WTC11 (cell line): ENCODE data around the gene CMTM7. TPM values are rescaled to one million over a fixed set of nuclear protein-coding genes. Genes with fewer than 3 reads are reported as not detected.
A peak's percentile ranks its signal among the peaks of the same experiment; 100 is the strongest.

ENCODE experiments used
- ATAC-seq: fragments of 200-7000 bp; cut with Tn5 transposase; 2 replicates; pipeline ENCODE4 v1.10.0; 2021; ENCODE audit warnings: mild to moderate bottlenecking, moderate library complexity
- CTCF ChIA-PET: fragments of 300-600 bp; sonication (Branson Sonifier 250); formaldehyde crosslinking; loops from one replicate; lab custom pipeline; 2021; ENCODE audit warnings: antibody characterized with exemption; lab: Charles Lee
- POLR2A ChIA-PET: fragments of 350-600 bp; sonication (Branson Sonifier 250); formaldehyde crosslinking; loops from one replicate; lab custom pipeline; 2021; ENCODE audit warnings: antibody characterized with exemption; lab: Charles Lee
- DNase-seq: peaks from one replicate; pipeline ENCODE4 v3.0.0; 2021; ENCODE audit warnings: low spot score
- H3K27ac Mint-ChIP-seq: 2 replicates; pipeline ENCODE4 v1.8.0; 2021; ENCODE audit warnings: mixed read lengths
- H3K27me3 Mint-ChIP-seq: 2 replicates; pipeline ENCODE4 v1.8.0; 2021; ENCODE audit warnings: low read depth, mild to moderate bottlenecking, moderate library complexity, mixed read lengths
- H3K36me3 Mint-ChIP-seq: 2 replicates; pipeline ENCODE4 v1.8.0; 2021; ENCODE audit warnings: mixed read lengths
- H3K4me1 Mint-ChIP-seq: 2 replicates; pipeline ENCODE4 v1.8.0; 2022; ENCODE audit warnings: mixed read lengths
- H3K4me3 Mint-ChIP-seq: 2 replicates; pipeline ENCODE4 v1.8.0; 2021; ENCODE audit warnings: mild to moderate bottlenecking, moderate library complexity, mixed read lengths
- H3K9me3 Mint-ChIP-seq: 2 replicates; pipeline ENCODE4 v1.8.0; 2021; ENCODE audit warnings: mixed read lengths
- AFF4 ChIP-seq: sonication (generic); formaldehyde crosslinking; IDR thresholded peaks from 2 replicates; pipeline ENCODE4 v1.8.1; 2023; ENCODE audit warnings: mild to moderate bottlenecking, missing genetic modification reagents, borderline replicate concordance
- ARID4B ChIP-seq: sonication (generic); formaldehyde crosslinking; IDR thresholded peaks from 2 replicates; pipeline ENCODE4 v1.8.0; 2023; ENCODE audit warnings: missing genetic modification reagents, mild to moderate bottlenecking, borderline replicate concordance
- ATF1 ChIP-seq: sonication (generic); formaldehyde crosslinking; IDR thresholded peaks from 2 replicates; pipeline ENCODE4 v1.8.1; 2023; ENCODE audit warnings: mild to moderate bottlenecking, moderate library complexity, missing genetic modification reagents
- ELF4 ChIP-seq: sonication (generic); formaldehyde crosslinking; IDR thresholded peaks from 2 replicates; pipeline ENCODE4 v1.8.1; 2022; ENCODE audit warnings: low read depth, mild to moderate bottlenecking, moderate library complexity, missing genetic modification reagents
- GTF2I ChIP-seq: fragments of 250-450 bp; sonication (Bioruptor Pico); conservative IDR thresholded peaks from 2 replicates; pipeline ENCODE4 v1.4.0; 2021; ENCODE audit warnings: mild to moderate bottlenecking
- HMGXB4 ChIP-seq: sonication (generic); formaldehyde crosslinking; IDR thresholded peaks from 2 replicates; pipeline ENCODE4 v1.8.1; 2023; ENCODE audit warnings: mild to moderate bottlenecking, moderate library complexity, missing genetic modification reagents
- MYBL2 ChIP-seq: sonication (generic); formaldehyde crosslinking; IDR thresholded peaks from 2 replicates; pipeline ENCODE4 v1.8.1; 2023; ENCODE audit warnings: mild to moderate bottlenecking, moderate library complexity, missing genetic modification reagents
- NFATC4 ChIP-seq: fragments of 250-450 bp; sonication (Bioruptor Pico); IDR thresholded peaks from 2 replicates; pipeline ENCODE4 v1.9.0; 2021; ENCODE audit warnings: mild to moderate bottlenecking
- OVOL2 ChIP-seq: fragments of 250-450 bp; sonication (Bioruptor Pico); IDR thresholded peaks from 2 replicates; pipeline ENCODE4 v1.9.0; 2021; ENCODE audit warnings: mild to moderate bottlenecking, borderline replicate concordance
- PRDM15 ChIP-seq: sonication (generic); formaldehyde crosslinking; IDR thresholded peaks from 2 replicates; pipeline ENCODE4 v1.8.0; 2022; ENCODE audit warnings: missing genetic modification reagents
- PRRX2 ChIP-seq: fragments of 250-450 bp; sonication (Bioruptor Pico); IDR thresholded peaks from 2 replicates; pipeline ENCODE4 v1.8.0; 2021; ENCODE audit warnings: mild to moderate bottlenecking
- RORB ChIP-seq: fragments of 250-450 bp; sonication (Bioruptor Pico); IDR thresholded peaks from 2 replicates; pipeline ENCODE4 v1.9.0; 2021; ENCODE audit warnings: mild to moderate bottlenecking
- STAT6 ChIP-seq: sonication (generic); formaldehyde crosslinking; conservative IDR thresholded peaks from 2 replicates; pipeline ENCODE4 v1.8.1; 2023; ENCODE audit warnings: mild to moderate bottlenecking, low read depth, missing genetic modification reagents, moderate library complexity
- TCF7 ChIP-seq: sonication (generic); formaldehyde crosslinking; IDR thresholded peaks from 2 replicates; pipeline ENCODE4 v1.8.0; 2022; ENCODE audit warnings: mild to moderate bottlenecking, low read depth, missing genetic modification reagents, moderate library complexity
- TEAD4 ChIP-seq: sonication (generic); formaldehyde crosslinking; IDR thresholded peaks from 2 replicates; pipeline ENCODE4 v1.8.0; 2022; ENCODE audit warnings: mild to moderate bottlenecking, missing genetic modification reagents
- ZNF416 ChIP-seq: fragments of 250-450 bp; sonication (Bioruptor Pico); IDR thresholded peaks from 2 replicates; pipeline ENCODE4 v1.9.0; 2021; ENCODE audit warnings: mild to moderate bottlenecking, inconsistent platforms
- ZNF512 ChIP-seq: sonication (generic); formaldehyde crosslinking; IDR thresholded peaks from 2 replicates; pipeline ENCODE4 v1.8.1; 2022; ENCODE audit warnings: missing genetic modification reagents, borderline replicate concordance
- ZSCAN18 ChIP-seq: fragments of 250-450 bp; sonication (Bioruptor Pico); IDR thresholded peaks from 2 replicates; pipeline ENCODE4 v2.1.2; 2022; ENCODE audit warnings: mild to moderate bottlenecking, moderate library complexity
- total RNA-seq: library from RNA; stranded (reverse); gene quantifications from 3 replicates; pipeline ENCODE4 v1.2.3, GENCODE V29; 2021

Gene CMTM7
- total RNA-seq, 1 experiment from 2014 or later = 23.4 TPM

GRCh38 chr3:32403663-32404062, 12.0 kb downstream of the CMTM7 start:
- peaks cover 46% of the 10 kb centered on the region for H3K4me1 Mint-ChIP-seq
- ATAC-seq (no peak), DNase-seq (no peak)
- H3K27me3 Mint-ChIP-seq = no peaks in the 10 kb centered on the region
- TF ChIP-seq HMGXB4 (CRISPR knock-in tag) (no peak), ELF4 (CRISPR knock-in tag) (no peak), ZNF416 (CRISPR knock-in tag) (no peak), NFATC4 (CRISPR knock-in tag) (no peak), PRDM15 (CRISPR knock-in tag) (no peak), MYBL2 (CRISPR knock-in tag) (no peak), TCF7 (CRISPR knock-in tag) (no peak), STAT6 (CRISPR knock-in tag) (no peak), AFF4 (CRISPR knock-in tag) (no peak), OVOL2 (CRISPR knock-in tag) (no peak), TEAD4 (CRISPR knock-in tag) (no peak), RORB (CRISPR knock-in tag) (no peak), ZSCAN18 (CRISPR knock-in tag) (no peak), ZNF512 (CRISPR knock-in tag) (no peak), GTF2I (CRISPR knock-in tag) (no peak), ATF1 (no peak), PRRX2 (CRISPR knock-in tag) (no peak), ARID4B (CRISPR knock-in tag) (no peak)
- peak overlapping the region; percentile 1; the same call in 1 of the 2 replicates for H3K27ac Mint-ChIP-seq
- no peak overlapping the region for H3K4me3 Mint-ChIP-seq
- ChIA-PET CTCF (interaction anchor here (1.2 kb wide), 1 partner anchor 64 kb away, joined by 5 read pairs; no protein-coding TSS in a partner anchor), POLR2A (no interaction called here)
- H3K36me3 Mint-ChIP-seq = peaks cover 11% of the 10 kb centered on the region
- H3K9me3 Mint-ChIP-seq = peaks cover 7% of the 10 kb centered on the region; the same call in 1 of the 2 replicates
